MCF 10A (cell line): ENCODE data around the gene MZT2A. TPM values are rescaled to one million over a fixed set of nuclear protein-coding genes. Genes with fewer than 3 reads are reported as not detected.
"Not testable (repeated sequence)": the region's sequence is repeated elsewhere in the genome, so short reads cannot be mapped to it uniquely, and the experiment has no call there.

Experiments
- BruUV-seq: library from RNA; stranded (reverse); fragments of 400-500 nt; replicated peaks from 2 replicates; lab custom pipeline; 2021; lab: Mats Ljungman, UMichigan
- CTCF ChIA-PET: fragments of 300-600 bp; sonication (Branson Sonifier 250); formaldehyde crosslinking; extraction: SDS; loops from one replicate; lab custom pipeline; 2021; ENCODE audit warnings: antibody characterized with exemption, inconsistent platforms; lab: Yijun Ruan, JAX
- POLR2A ChIA-PET: fragments of 300-600, 350-650 bp; sonication (Branson Sonifier 250); formaldehyde crosslinking; extraction: SDS; loops from one replicate; lab custom pipeline; 2020; ENCODE audit warnings: antibody characterized with exemption, inconsistent platforms; lab: Yijun Ruan, JAX
- DNase-seq: peaks from one replicate; pipeline ENCODE4 v3.0.0-alpha.2; 2018; ENCODE audit not compliant: unreplicated experiment
- H3K27ac Mint-ChIP-seq: one replicate; pipeline ENCODE4 v1.8.0; 2022; ENCODE audit warnings: mild to moderate bottlenecking, low read depth, mixed read lengths; ENCODE audit not compliant: unreplicated experiment
- H3K27me3 Mint-ChIP-seq: one replicate; pipeline ENCODE4 v1.8.0; 2022; ENCODE audit warnings: mixed read lengths; ENCODE audit not compliant: insufficient read depth, unreplicated experiment
- H3K36me3 Mint-ChIP-seq: one replicate; pipeline ENCODE4 v1.8.0; 2022; ENCODE audit warnings: mild to moderate bottlenecking, moderate library complexity, mixed read lengths; ENCODE audit not compliant: insufficient read depth, unreplicated experiment
- H3K4me1 Mint-ChIP-seq: one replicate; pipeline ENCODE4 v1.8.0; 2022; ENCODE audit warnings: mixed read lengths; ENCODE audit not compliant: insufficient read depth, unreplicated experiment
- H3K4me3 Mint-ChIP-seq: one replicate; pipeline ENCODE4 v1.8.0; 2022; ENCODE audit warnings: mild to moderate bottlenecking, moderate library complexity, mixed read lengths; ENCODE audit not compliant: unreplicated experiment
- H3K9me3 Mint-ChIP-seq: one replicate; pipeline ENCODE4 v1.8.0; 2022; ENCODE audit warnings: mixed read lengths; ENCODE audit not compliant: unreplicated experiment
- CTCF ChIP-seq: fragments of 200-600 bp; IDR thresholded peaks from one replicate; pipeline ENCODE4 v1.8.0; 2022; ENCODE audit warnings: antibody characterized with exemption, mild to moderate bottlenecking; ENCODE audit not compliant: unreplicated experiment
- intact Hi-C: fragments of 100-400 bp; cut with micrococcal nuclease; formaldehyde crosslinking; loops from 2 replicates; pipeline ENCODE4 v1.14.1; 2022
- total RNA-seq: library from RNA; stranded (reverse); gene quantifications from 2 replicates; pipeline ENCODE4 v1.2.3, GENCODE V29; 2022

Gene MZT2A
- total RNA-seq, 1 experiment from 2014 or later: 147 TPM

GRCh38 chr2:131516011-131516410 lies 23.8 kb upstream of the MZT2A start:
- TF ChIP-seq CTCF: no peak
- DNase-seq: no peak
- no peaks in the 10 kb centered on the region for H3K27me3 Mint-ChIP-seq
- peaks cover 23% of the 10 kb centered on the region for H3K36me3 Mint-ChIP-seq
- no TSS peak for BruUV-seq
- no peaks in the 10 kb centered on the region for H3K4me1 Mint-ChIP-seq
- ChIA-PET CTCF (no interaction called here), POLR2A (interaction anchor here (0.7 kb wide), 1 partner anchor 23 kb away, joined by 3 read pairs; no protein-coding TSS in a partner anchor)
- no peak overlapping the region for H3K27ac Mint-ChIP-seq
- intact Hi-C loops: no loop called here
- H3K4me3 Mint-ChIP-seq: no peak overlapping the region
- no peaks in the 10 kb centered on the region for H3K9me3 Mint-ChIP-seq

- H3K9me3 Mint-ChIP-seq, H3K4me1 Mint-ChIP-seq, BruUV-seq, H3K4me3 Mint-ChIP-seq, POLR2A ChIA-PET, H3K27ac Mint-ChIP-seq, DNase-seq, CTCF ChIA-PET, H3K27me3 Mint-ChIP-seq, intact Hi-C loops: not testable (repeated sequence)
- peaks cover 20% of the 10 kb centered on the region for H3K36me3 Mint-ChIP-seq
Measured at GRCh38 chr2:131515235-131515634, 23.0 kb upstream of the MZT2A start.

- H3K9me3 Mint-ChIP-seq, POLR2A ChIA-PET, DNase-seq, H3K4me1 Mint-ChIP-seq, H3K27me3 Mint-ChIP-seq, intact Hi-C loops, H3K4me3 Mint-ChIP-seq, BruUV-seq, CTCF ChIA-PET, H3K27ac Mint-ChIP-seq: not testable (repeated sequence)
- peaks cover 23% of the 10 kb centered on the region for H3K36me3 Mint-ChIP-seq
Measured at GRCh38 chr2:131514408-131515166, 22.4 kb upstream of the MZT2A start.

GRCh38 chr2:131511969-131512870 lies 20.0 kb upstream of the MZT2A start:
- BruUV-seq, H3K4me3 Mint-ChIP-seq, CTCF ChIA-PET, H3K4me1 Mint-ChIP-seq, H3K9me3 Mint-ChIP-seq, intact Hi-C loops, DNase-seq, H3K27me3 Mint-ChIP-seq, H3K27ac Mint-ChIP-seq, POLR2A ChIA-PET: not testable (repeated sequence)
- H3K36me3 Mint-ChIP-seq: peaks cover 30% of the 10 kb centered on the region

GRCh38 chr2:131511291-131511968 lies 19.2 kb upstream of the MZT2A start:
- H3K27me3 Mint-ChIP-seq, CTCF ChIA-PET, H3K27ac Mint-ChIP-seq, H3K4me1 Mint-ChIP-seq, BruUV-seq, intact Hi-C loops, POLR2A ChIA-PET, H3K9me3 Mint-ChIP-seq, DNase-seq, H3K4me3 Mint-ChIP-seq: not testable (repeated sequence)
- peaks cover 36% of the 10 kb centered on the region for H3K36me3 Mint-ChIP-seq
